HS-5 (cell line): ENCODE data around the gene SGMS1.
"Not testable (repeated sequence)": the region's sequence is repeated elsewhere in the genome, so short reads cannot be mapped to it uniquely, and the experiment has no call there.

Source experiments
- DNase-seq: peaks from one replicate; pipeline ENCODE4 v3.0.0-alpha.2; 2012; ENCODE audit warnings: low read depth

SGMS1 gene

DNA sequence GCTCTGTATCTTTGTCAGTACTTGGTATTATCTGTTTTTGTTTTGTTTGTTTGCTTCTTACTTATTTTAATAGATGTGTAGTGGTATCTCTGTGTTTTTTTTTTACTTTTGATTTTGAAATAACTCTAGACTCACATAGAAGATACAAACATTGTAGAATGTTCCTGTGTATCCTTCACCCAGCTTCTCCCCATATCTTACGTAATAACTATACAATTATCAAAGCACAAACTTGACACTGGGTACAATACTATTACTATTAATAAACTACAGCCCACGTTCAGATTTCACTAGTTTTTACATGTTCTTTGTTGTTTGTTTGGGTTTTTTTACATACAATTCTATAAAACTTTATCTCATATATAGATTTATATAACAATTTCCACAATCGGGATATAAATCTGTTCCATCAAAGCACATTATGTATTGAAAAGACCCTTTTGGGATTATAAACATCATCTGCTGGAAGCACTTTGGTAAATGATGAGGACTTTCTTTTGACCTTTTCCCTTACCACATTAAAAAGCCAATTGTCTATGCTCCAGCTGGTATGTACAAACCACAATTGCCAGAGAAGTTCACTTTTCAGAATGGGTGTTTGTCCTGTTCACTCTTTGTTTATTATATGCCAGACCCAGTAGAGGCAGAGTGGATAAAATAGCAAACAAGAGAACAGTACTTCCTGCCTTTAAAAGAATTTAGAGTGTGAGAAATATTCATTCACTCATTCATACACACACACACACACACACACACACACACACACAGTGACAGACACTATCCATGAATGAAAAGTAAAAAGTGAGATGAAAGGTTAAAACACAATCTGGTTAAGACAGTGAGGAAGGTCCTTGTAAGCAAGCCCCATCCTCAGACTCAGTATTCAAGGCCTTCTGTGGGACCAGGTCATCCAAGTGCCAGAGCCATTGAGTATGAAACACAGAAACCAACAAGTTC is 113.0 kb downstream of the SGMS1 start:
- no peak for DNase-seq

DNA sequence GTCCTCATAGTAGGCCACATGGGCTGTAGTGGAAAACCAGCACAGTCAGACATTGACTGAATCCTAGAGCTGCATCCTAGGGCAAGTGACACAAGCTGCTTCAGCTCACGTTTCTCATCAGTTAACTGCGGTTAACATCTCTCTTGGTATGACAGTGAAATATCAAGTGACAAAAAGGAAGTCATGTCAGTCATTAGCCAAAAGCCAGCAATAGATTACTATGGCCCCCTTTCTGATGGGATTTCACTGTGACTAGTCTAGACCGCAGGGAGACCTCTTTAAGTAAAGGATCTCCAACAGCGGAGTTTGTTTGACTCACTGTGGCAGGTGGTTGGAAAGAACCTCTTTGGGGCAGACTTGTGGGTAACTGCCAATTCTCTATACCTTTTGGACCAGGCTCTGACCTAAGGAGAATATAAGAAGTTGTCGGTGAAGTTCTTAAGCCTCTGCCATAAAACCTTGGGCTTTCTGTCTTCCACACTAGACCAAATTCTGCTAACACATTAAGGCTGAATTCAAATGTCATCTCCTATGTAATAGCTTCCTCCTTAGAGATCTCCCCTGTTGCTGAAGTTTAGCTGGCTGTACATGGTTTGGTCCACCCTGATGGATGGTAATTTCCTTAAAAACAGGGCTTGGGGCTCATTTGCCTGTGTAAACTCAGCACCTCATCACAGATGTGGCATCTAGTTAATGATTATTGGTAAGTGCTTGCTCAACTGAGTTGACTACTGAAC is 115.3 kb downstream of the SGMS1 start:
- DNase-seq, result no peak

GRCh38 chr10:50506861-50507573 is 116.7 kb downstream of the SGMS1 start:
- no peak for DNase-seq

DNA sequence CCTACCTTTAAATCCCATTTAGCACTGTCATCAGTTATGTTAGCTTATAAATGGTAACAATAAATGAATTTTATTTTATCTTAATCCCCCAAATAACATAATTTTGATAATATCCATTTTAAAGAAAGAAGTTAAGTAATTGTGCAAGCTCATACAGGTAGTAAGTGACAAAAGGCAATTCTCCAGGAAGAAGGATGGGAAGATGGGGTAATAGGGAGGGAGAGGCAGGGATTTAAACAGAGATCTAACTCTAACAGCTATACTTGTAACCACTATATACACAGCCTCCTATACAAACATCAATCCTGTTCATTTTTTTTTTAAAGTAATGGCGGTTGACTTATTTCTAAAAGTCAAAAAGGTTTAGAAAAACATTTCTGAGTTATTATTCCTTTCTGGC is 119.4 kb downstream of the SGMS1 start:
- no peak for DNase-seq

- no peak for DNase-seq
These were observed 120.0 kb downstream of the SGMS1 start for GRCh38 chr10:50503661-50504320.

GRCh38 chr10:50503156-50503555 is 120.6 kb downstream of the SGMS1 start:
- DNase-seq, result not testable (repeated sequence)

GRCh38 chr10:50501924-50502452 is 121.8 kb downstream of the SGMS1 start:
- no peak for DNase-seq

GRCh38 chr10:50501478-50501877 is 122.3 kb downstream of the SGMS1 start:
- DNase-seq, result no peak

DNA sequence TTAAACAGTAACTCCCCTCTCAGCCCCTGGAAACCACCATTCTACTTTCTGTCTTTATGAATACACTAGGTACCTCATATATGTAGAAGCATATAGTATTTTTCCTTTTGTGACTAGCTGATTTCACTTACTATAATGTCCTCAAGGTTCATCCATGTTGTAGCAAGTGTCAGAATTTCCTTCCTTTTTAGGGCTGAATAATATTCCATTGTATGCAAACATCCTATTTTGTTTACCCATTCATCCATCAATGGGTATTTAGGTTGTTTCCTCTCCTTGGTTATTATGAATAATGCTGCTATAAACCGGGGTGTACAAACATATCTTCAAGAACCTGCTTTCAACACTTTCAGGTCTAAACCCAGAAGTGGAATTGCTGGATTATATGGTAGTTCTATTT is 125.3 kb downstream of the SGMS1 start:
- no peak for DNase-seq

GRCh38 chr10:50497758-50498157 is 126.0 kb downstream of the SGMS1 start:
- DNase-seq, result peak; percentile 2

DNA sequence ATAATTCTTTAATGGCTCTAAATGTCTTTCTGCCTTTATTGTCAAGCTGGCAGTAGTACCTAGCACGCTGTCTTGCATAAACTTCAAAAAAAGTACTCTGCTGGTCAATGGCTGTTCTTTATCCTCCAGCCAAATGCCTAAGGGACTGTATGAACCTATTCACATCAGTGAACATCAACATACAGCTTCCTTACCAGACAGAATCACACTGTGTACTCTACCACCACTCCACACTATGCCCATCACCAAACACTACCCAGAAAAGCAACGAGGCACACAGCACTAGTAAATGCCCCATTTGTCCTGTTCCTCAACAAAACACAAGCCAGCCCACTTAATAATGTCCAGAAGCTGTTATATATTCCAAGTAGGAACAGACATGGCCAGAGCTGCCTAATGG is 127.5 kb downstream of the SGMS1 start:
- DNase-seq, result no peak

- DNase-seq, result no peak
These were observed 133.5 kb downstream of the SGMS1 start for GRCh38 chr10:50490241-50490640.

- DNase-seq, result not testable (repeated sequence)
These were observed 139.2 kb downstream of the SGMS1 start for GRCh38 chr10:50484550-50484949.

- no peak for DNase-seq
These were observed 143.4 kb downstream of the SGMS1 start for GRCh38 chr10:50480054-50481007.

- DNase-seq, result no peak
These were observed 146.2 kb downstream of the SGMS1 start for GRCh38 chr10:50477287-50478203.

- no peak for DNase-seq
These were observed 150.0 kb downstream of the SGMS1 start for GRCh38 chr10:50473756-50474155.

DNA sequence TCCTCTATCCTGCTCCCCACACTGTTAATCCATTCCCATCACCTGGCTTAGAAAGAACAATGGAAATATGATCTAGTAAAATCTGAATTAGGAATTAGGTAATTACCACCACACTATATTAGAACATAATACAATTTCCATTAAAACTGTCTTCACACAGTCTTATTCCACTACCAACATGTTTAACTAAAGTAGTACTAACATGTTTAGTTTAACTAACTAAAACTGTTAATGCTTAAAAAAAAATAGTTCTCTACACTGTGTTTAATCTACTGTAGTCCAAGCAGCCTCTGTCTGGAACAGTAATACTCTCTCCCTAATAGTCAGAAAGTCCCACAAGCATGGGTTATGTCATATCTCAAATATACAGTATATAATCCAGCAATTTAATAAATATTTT is 150.8 kb downstream of the SGMS1 start:
- DNase-seq, result no peak

DNA sequence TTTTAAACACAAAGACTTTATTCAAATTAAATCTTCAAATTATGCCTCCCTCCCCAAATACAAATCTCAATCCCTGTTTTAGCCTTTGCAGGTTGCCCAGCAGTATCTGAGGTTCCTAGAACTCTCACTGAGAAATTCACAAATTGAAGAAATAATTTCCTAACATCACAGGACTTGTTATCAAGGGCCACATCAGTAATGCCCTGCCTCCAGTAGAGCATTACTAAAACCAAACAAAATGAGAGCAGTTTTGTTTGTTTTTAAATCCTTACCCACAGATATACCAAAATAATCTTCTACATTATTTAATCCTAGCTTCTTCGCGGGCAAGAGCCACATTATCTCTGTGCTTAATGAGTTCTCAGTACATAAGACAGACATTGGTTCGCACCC is 152.2 kb downstream of the SGMS1 start:
- no peak for DNase-seq

GRCh38 chr10:50470798-50471582 is 152.8 kb downstream of the SGMS1 start:
- DNase-seq, result no peak
